HG03469 (cell line): ENCODE results near the gene TMEM40.
"Not testable (repeated sequence)": the region's sequence is repeated elsewhere in the genome, so short reads cannot be mapped to it uniquely, and the experiment has no call there.

Experiments
- ATAC-seq: cut with Tn5 transposase; IDR thresholded peaks from one replicate; pipeline ENCODE4 v1.9.1; 2021; ENCODE audit warnings: mild to moderate bottlenecking, moderate library complexity, moderate number of reproducible peaks; ENCODE audit not compliant: unreplicated experiment

TMEM40 gene

DNA sequence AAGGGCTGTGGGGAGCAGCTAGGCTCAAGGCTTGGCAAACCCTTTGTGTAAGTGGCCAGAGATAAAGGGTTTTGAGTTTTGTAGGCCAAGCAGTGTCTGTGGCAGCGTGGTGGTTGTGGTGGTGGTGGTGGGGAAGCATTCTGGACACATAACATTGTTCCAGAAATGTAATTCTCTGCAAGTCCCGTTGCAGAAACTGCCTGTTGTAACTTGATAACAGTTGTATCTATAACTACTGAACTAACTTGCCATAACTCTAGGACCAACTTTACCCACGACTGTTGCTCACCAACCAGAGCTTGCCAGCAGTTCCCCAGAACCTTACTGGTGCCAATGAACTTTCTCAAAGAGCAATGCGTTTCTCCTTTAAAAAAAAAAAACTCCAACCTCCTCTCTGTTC, 18.1 kb upstream of the TMEM40 start:
- ATAC-seq: no peak

- not testable (repeated sequence) for ATAC-seq
Measured at GRCh38 chr3:12775970-12776369, 16.9 kb upstream of the TMEM40 start.

- ATAC-seq: no peak
Measured at GRCh38 chr3:12775226-12775625, 16.2 kb upstream of the TMEM40 start.

DNA sequence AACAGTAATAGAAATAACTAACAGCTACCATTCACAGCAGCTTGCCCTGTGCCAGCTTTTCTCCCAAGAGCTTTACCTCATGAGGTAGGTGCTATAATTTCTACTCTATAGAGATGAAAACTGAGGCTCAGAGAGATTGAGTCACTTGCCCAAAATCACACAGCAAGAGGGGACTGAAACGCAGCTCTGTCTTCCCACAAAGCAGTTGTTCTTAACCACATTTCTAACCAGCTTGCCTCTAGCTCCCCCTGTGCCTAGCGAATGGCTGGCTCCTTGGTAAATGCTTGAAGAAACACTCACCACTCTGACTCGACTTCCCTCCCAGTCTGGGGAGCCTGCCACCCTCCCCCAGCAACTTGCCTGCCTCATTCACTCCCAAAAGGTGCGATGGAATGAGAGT, 15.6 kb upstream of the TMEM40 start:
- ATAC-seq: no peak

DNA sequence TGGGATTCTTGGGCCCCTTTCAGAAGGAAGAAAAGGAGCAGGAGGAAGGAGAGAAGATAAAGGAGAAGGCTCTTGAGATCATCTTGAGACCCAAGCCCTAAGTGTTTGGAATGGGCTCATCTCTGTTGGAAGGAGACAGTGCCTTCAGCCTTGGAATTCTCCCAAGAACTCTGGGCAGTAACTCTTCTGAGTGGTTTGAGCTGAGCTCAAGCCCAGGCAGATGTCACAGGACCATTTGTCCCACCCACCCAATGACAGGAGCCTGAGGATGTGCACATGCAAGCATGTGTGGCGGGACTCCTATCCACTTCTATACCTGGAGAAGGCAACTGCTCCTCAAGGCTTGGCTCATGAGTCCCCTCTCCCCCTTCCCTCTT, 14.6 kb upstream of the TMEM40 start:
- ATAC-seq: no peak

- no peak for ATAC-seq
Measured at GRCh38 chr3:12773030-12773709, 14.1 kb upstream of the TMEM40 start.

DNA sequence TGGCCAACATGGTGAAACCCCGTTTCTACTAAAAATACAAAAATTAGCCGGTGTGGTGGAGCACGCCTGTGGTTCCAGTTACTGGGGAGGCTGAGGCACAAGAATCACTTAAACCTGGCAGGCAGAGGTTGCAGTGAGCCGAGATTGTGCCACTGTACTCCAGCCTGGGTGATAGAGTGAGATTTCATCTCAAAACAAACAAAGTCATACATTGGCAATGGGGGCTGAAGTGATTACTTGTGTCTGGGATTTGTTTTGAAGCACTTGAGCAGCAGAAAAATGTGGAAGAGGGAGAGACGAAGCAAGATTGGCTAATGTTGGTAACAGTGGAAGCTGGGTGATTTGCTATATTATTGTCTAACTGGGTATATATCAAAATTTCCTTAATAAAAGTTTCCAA, 13.4 kb upstream of the TMEM40 start:
- no peak for ATAC-seq

DNA sequence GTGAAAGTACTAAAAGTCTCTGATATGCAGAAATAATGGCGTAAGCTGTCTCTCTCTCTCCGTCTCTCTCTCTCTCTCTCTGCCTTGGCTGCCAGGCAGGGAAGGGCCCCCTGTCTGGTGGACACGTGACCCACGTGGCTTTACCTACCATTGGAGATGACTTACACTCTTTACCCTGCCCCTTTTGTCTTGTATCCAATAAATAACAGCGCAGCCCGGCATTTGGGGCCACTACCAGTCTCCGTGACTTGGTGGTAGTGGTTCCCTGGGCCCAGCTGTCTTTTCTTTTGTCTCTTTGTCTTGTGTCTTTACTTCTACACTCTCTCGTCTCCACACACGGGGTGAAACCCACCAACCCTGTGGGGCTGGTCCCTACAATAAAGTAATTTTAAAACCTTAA, 12.2 kb upstream of the TMEM40 start:
- no peak for ATAC-seq

GRCh38 chr3:12769761-12770160, 10.7 kb upstream of the TMEM40 start:
- ATAC-seq: no peak

DNA sequence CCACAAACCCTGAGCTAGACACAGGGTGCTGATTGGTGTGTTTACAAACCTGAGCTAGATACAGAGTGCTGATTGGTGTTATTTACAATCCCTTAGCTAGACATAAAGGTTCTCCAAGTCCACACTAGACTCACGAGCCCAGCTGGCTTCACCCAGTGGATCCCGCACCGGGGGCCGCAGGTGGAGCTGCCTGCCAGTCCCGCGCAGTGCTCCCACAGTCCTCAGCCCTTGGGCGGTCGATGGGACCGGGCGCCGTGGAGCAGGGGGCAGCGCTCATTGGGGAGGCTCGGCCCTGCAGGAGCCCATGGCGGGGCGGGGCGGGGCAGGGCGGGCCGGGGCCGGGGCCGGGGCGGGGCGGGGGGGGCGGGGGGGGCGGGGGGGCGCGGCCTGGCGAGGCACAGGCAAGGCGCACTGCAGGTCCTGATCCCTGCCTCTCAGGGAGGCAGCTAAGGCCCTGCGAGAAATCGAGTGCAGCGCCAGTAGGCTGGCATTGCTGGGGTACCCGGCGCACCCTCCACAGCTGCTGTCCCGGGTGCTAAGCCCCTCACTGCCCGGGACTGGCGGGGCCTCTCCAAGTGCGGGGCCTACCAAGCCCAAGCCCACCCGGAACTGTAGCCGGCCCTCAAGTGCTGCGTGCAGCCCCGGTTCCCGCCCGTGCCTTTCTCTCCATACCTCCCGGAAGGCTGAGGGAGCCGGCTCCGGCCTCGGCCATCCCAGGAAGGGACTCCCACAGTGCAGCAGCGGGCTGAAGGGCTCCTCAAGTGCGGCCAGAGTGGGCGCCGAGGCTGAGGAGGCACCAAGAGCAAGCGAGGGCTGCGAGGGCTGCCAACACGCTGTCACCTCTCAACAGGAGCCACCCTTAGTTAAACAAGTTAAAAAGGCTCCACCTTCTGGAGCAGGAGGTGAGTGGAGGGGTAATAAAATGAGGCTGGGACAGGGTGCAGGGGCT, 9.8 kb upstream of the TMEM40 start:
- ATAC-seq: no peak

DNA sequence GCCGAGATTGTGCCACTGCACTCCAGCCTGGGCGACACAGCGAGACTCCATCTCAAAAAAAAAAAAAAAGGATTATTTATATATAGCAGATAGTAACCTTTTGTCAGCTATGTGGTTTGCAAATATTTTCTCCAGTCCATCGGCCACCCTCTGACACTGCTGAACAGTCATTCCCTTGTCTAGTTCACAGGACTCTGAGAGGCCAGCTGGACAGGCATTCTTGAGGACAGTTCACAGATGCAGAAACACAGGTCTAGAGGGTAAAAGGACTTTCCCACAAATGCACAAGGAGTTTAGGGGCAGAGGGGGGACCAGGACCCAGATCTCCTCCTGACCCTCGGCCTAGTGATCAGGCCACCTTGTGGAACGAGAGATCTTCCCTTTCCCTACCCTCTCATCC, 7.5 kb upstream of the TMEM40 start:
- no peak for ATAC-seq

GRCh38 chr3:12764171-12764776, 5.2 kb upstream of the TMEM40 start:
- ATAC-seq: no peak

- no peak for ATAC-seq
Measured at GRCh38 chr3:12759693-12760565, 870 bp upstream of the TMEM40 start.

GRCh38 chr3:12758025-12758781, 856 bp downstream of the TMEM40 start:
- no peak for ATAC-seq

DNA sequence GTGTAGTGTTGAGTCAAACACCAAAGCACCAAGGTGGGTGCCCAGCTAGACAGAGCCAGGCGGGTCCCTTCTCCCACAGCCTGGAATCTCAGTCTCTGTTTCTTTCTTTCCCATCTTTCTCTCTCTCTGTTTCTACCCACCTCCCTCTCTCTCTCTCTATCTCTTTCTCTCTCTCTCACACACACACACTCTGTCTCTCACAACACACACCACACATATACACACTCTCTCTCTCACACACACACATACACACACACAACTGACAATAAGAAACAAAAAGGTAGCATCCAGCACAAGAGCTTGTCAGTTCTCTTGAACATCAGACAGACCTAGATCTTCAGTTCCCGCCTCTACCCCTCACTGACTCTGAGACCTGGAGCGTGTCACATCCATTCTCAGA, 2.4 kb downstream of the TMEM40 start:
- ATAC-seq: no peak

DNA sequence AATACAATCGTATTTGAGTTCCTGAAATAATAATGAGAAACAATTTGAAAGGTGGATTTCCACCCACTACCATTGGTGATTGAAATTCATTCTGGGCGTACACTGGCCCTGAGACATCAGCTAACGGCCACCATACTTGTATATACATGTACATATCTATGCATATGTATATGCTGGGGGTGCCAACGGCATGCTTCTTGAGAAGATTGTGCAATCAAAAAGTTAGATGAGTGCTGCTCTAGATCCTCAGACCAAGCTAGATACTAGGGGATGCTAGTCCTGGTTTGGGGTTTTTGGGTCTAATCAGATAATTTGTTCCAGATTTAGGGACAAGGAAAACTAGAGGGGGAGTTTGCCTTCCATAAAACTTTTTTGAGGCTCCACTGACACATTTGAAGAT, 2.9 kb downstream of the TMEM40 start:
- ATAC-seq: no peak

GRCh38 chr3:12755754-12756153, 3.3 kb downstream of the TMEM40 start:
- no peak for ATAC-seq

GRCh38 chr3:12754313-12754712, 4.7 kb downstream of the TMEM40 start:
- no peak for ATAC-seq

DNA sequence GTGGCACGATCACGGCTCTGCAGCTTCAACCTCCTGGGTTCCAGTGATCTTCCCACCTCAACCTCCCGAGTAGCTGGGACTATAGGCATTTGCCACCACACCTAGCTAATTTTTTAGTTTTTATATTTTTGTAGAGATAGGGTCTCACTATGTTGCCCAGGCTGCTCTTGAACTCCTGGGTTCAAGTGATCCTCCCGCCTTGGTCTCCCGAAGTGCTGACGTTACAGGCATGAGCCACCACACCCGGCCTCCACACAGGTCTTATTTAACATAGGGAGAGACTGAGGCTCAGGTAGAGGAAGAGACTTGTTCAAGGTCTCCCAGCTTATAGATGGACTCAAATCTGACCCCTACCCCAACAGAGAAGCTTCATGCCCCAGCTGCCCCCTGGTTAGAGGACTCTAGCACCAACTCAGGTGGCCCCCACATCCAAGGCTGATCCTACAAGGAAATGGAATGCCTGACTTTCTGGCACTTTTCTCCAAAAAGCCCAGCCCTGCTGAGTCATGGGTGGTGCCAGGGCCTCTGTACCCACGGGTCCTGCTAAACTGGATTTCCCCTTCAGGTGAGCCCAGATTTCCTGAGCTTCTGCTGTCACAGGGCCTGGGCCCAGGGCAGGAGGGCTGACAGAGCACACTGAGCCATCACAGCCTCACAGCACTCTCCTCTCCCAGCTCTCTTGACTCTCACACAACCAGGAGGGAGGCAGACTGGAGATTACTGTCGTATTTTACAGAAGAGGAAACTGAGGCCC, 5.6 kb downstream of the TMEM40 start:
- no peak for ATAC-seq
